Stimulated activated CD4-positive, alpha-beta T cell treated with anti-CD3 and anti-CD28 coated beads, Interleukin-4, amount 100 ng/mL, for 4 hours (primary cell): ENCODE measurements around the gene DPYD.

Experiments used
- DNase-seq, 2 experiments: peaks; one replicate each; pipeline ENCODE4 v3.0.0-alpha.2; 2020

The DPYD gene

GRCh38 chr1:97262842-97263241, 658.0 kb downstream of the DPYD start:
- DNase-seq, result no peak

GRCh38 chr1:97258597-97258996, 662.2 kb downstream of the DPYD start:
- no peak for DNase-seq

GRCh38 chr1:97254731-97255463, 665.9 kb downstream of the DPYD start:
- DNase-seq, result no peak

GRCh38 chr1:97252925-97253324, 667.9 kb downstream of the DPYD start:
- no peak for DNase-seq

GRCh38 chr1:97252076-97252475, 668.8 kb downstream of the DPYD start:
- DNase-seq, result no peak

- no peak for DNase-seq
Observed at GRCh38 chr1:97247196-97247595, 673.6 kb downstream of the DPYD start.

- no peak for DNase-seq
Observed at GRCh38 chr1:97245682-97246081, 675.2 kb downstream of the DPYD start.

GRCh38 chr1:97245026-97245425, 675.8 kb downstream of the DPYD start:
- no peak for DNase-seq

GRCh38 chr1:97243973-97244560, 676.8 kb downstream of the DPYD start:
- no peak for DNase-seq

- no peak for DNase-seq
Observed at GRCh38 chr1:97238816-97239215, 682.0 kb downstream of the DPYD start.

- DNase-seq, result peak in 1 of 2 experiments; percentile 7
Observed at GRCh38 chr1:97231354-97231753, 689.5 kb downstream of the DPYD start.

GRCh38 chr1:97212671-97213070, 708.2 kb downstream of the DPYD start:
- DNase-seq, result no peak

- DNase-seq, result no peak
Observed at GRCh38 chr1:97210307-97210706, 710.5 kb downstream of the DPYD start.

- DNase-seq, result no peak
Observed at GRCh38 chr1:97209381-97209957, 711.4 kb downstream of the DPYD start.

GRCh38 chr1:97207868-97208267, 713.0 kb downstream of the DPYD start:
- no peak for DNase-seq

GRCh38 chr1:97204468-97204867, 716.4 kb downstream of the DPYD start:
- DNase-seq, result no peak

- no peak for DNase-seq
Observed at GRCh38 chr1:97202481-97203380, 718.1 kb downstream of the DPYD start.

GRCh38 chr1:97201641-97202040, 719.2 kb downstream of the DPYD start:
- DNase-seq, result no peak

- DNase-seq, result no peak
Observed at GRCh38 chr1:97200595-97200994, 720.2 kb downstream of the DPYD start.

- no peak for DNase-seq
Observed at GRCh38 chr1:97196825-97197516, 723.9 kb downstream of the DPYD start.

GRCh38 chr1:97192872-97193572, 727.8 kb downstream of the DPYD start:
- DNase-seq, result no peak

GRCh38 chr1:97190326-97190725, 730.5 kb downstream of the DPYD start:
- DNase-seq, result no peak
